NB4 (cell line): ENCODE results near the gene SEPTIN2.
"Not testable (repeated sequence)": the region's sequence is repeated elsewhere in the genome, so short reads cannot be mapped to it uniquely, and the experiment has no call there.

ENCODE experiments used
- DNase-seq: peaks from one replicate; pipeline ENCODE4 v3.0.0; 2010; ENCODE audit warnings: low read depth
- H3K4me3 ChIP-seq: one replicate; pipeline ENCODE4 v1.5.1; 2011; ENCODE audit warnings: mild to moderate bottlenecking, low read depth, low read length, moderate library complexity
- MYC ChIP-seq: IDR thresholded peaks from 2 replicates; pipeline ENCODE4 v1.6.1; 2011; ENCODE audit warnings: low read depth, low read length
- POLR2A ChIP-seq: IDR thresholded peaks from 2 replicates; pipeline ENCODE4 v1.6.1; 2011; ENCODE audit warnings: mild to moderate bottlenecking; ENCODE audit not compliant: insufficient read length; ENCODE audit errors: extremely low read depth
- TF ChIP-seq, protein P1 (sequence below): IDR thresholded peaks from 2 replicates; pipeline ENCODE4 v1.6.1; 2011; ENCODE audit warnings: low read depth, low read length
- TF ChIP-seq, protein P2 (sequence below): IDR thresholded peaks from one replicate; pipeline ENCODE4 v1.5.1; 2012; ENCODE audit warnings: low read depth, low read length

Gene SEPTIN2

GRCh38 chr2:241378816-241379215 is 63.1 kb downstream of the SEPTIN2 start:
- no peak for DNase-seq
- TF ChIP-seq POLR2A (no peak), MYC (no peak)
- TF ChIP-seq, protein P1, sequence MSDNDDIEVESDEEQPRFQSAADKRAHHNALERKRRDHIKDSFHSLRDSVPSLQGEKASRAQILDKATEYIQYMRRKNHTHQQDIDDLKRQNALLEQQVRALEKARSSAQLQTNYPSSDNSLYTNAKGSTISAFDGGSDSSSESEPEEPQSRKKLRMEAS: no peak
- TF ChIP-seq, protein P2, sequence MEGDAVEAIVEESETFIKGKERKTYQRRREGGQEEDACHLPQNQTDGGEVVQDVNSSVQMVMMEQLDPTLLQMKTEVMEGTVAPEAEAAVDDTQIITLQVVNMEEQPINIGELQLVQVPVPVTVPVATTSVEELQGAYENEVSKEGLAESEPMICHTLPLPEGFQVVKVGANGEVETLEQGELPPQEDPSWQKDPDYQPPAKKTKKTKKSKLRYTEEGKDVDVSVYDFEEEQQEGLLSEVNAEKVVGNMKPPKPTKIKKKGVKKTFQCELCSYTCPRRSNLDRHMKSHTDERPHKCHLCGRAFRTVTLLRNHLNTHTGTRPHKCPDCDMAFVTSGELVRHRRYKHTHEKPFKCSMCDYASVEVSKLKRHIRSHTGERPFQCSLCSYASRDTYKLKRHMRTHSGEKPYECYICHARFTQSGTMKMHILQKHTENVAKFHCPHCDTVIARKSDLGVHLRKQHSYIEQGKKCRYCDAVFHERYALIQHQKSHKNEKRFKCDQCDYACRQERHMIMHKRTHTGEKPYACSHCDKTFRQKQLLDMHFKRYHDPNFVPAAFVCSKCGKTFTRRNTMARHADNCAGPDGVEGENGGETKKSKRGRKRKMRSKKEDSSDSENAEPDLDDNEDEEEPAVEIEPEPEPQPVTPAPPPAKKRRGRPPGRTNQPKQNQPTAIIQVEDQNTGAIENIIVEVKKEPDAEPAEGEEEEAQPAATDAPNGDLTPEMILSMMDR: no peak
- no peak overlapping the region for H3K4me3 ChIP-seq

DNA sequence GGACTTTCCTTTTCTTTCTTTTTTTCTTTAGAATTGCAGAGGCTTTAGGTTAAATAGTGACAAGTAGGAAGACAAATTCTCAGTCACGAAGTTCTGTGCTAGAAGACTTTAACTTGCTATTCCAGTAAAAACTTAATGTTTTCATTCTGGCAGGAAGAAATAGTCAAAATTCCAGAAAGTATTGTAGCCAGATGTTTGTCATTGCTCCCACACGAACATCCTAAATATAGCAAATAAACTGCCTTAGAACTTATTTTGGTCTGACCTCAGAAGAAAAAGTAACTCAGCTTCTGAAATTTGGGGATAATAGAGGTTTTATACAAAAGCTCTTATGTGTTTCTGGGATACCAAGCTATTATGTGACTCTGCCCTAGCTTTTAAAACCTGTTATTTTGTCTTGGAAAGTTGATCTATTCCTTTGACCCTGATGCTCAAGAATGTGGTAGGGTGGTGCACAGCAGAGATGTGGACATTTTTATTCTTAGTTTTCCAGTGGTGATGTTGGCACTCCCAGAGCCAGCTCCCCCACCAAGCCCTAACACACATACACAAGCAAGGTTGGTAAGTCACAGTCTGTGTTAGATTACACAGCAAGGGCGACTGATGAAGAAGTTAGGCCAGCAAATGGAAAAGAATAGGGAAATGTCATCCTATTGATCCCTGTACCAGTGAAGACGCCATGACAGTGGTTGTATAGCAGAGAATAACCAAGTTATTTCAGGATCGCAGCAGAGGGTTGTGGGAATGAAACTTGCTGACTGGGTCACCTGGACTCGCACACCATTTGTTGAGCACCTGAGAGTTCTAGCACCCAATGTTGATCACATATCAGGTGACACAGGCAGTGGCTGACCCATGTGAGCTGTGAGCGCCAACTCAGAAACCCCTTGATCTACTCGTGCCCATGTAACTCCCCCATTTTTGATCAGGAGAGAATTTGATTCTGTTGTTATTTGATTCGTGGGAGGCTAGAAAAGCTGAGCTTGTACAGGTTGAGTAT is 64.1 kb downstream of the SEPTIN2 start:
- TF ChIP-seq, protein P1: no peak
- no peak overlapping the region for H3K4me3 ChIP-seq
- DNase-seq: no peak

- H3K4me3 ChIP-seq: no peak overlapping the region
- no peak for DNase-seq
- TF ChIP-seq, protein P1: no peak
- TF ChIP-seq POLR2A (no peak), MYC (no peak)
- TF ChIP-seq, protein P2: no peak
Observed at GRCh38 chr2:241381872-241382271, 66.1 kb downstream of the SEPTIN2 start.

- not testable (repeated sequence) for H3K4me3 ChIP-seq
Observed at GRCh38 chr2:241385450-241385849, 69.7 kb downstream of the SEPTIN2 start.

GRCh38 chr2:241386519-241386918 is 70.8 kb downstream of the SEPTIN2 start:
- no peak overlapping the region for H3K4me3 ChIP-seq
- no peak for DNase-seq
- TF ChIP-seq POLR2A (no peak), MYC (no peak)
- TF ChIP-seq, protein P2: no peak
- TF ChIP-seq, protein P1: no peak

More at GRCh38 chr2:241385450-241385849, 69.7 kb downstream of the SEPTIN2 start:
- DNase-seq: not testable (repeated sequence)

DNA sequence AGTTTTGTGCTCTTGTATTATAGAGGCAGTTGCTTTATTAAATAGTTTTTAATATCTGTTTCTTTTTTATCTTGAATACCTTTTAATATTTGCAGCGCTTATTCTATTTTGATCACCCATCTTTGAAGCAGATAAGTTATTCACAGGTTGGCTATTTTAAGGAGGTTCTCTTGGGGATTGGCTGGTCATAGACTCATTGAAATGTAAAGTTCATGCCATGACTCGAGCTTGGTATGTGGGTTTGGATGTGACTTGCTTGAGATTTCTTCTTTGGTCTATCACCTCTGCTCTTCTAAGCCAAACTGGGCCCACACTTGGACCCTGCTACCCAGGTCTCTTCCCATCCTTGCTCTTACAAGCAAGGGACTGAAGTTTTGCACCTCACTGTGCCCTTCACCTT is 74.0 kb downstream of the SEPTIN2 start:
- DNase-seq: no peak
- TF ChIP-seq, protein P2: no peak
- TF ChIP-seq, protein P1: no peak
- no peak for TF ChIP-seq MYC
- TF ChIP-seq POLR2A: no peak
- no peak overlapping the region for H3K4me3 ChIP-seq
